Upper lobe of left lung (tissue), 6 donors: ENCODE results near the gene PRRC2B. TPM values are rescaled to one million over a fixed set of nuclear protein-coding genes. Genes with fewer than 3 reads are reported as not detected.

Experiments used
- ATAC-seq, 2 donors: fragments of 200-7000 bp; cut with Tn5 transposase; one replicate each; pipeline ENCODE4 v1.9.1; 2022; ENCODE audit warnings: mild to moderate bottlenecking in 2 of 2, moderate library complexity in 2 of 2; ENCODE audit not compliant: low FRiP score in 2 of 2
- DNase-seq, 2 donors: peaks; one replicate each; pipeline ENCODE4 v3.0.0-alpha.2; 2019 to 2020
- H3K27ac ChIP-seq, 4 donors: fragments of 200-600 bp; sonication (generic); one replicate each; pipeline ENCODE4 v1.5.1; 2016 to 2019
- H3K27me3 ChIP-seq, 4 donors: fragments of 200-600 bp; sonication (generic); one replicate each; pipeline ENCODE4 v1.5.1; 2017 to 2019
- H3K36me3 ChIP-seq, 4 donors: fragments of 200-600 bp; sonication (generic); one replicate each; pipeline ENCODE4 v1.5.1; 2016 to 2019
- H3K4me1 ChIP-seq, 4 donors: fragments of 200-600 bp; sonication (generic); one replicate each; pipeline ENCODE4 v1.5.1; 2018 to 2019
- H3K4me3 ChIP-seq, 4 donors: fragments of 200-600 bp; sonication (generic); one replicate each; pipeline ENCODE4 v1.5.1; 2017 to 2019; ENCODE audit warnings: mild to moderate bottlenecking in 2 of 4, moderate library complexity in 1 of 4
- H3K9me3 ChIP-seq, 4 donors: fragments of 200-600 bp; sonication (generic); one replicate each; pipeline ENCODE4 v1.5.1; 2018 to 2019
- CTCF ChIP-seq, 6 experiments: fragments of 450-650 bp in 4 of 6; fragments of 200-600 bp in 2 of 6; sonication (generic) in 2 of 6; IDR thresholded peaks; one replicate each; pipeline ENCODE4 v1.5.1; 2016 to 2019; ENCODE audit warnings: antibody characterized with exemption in 6 of 6
- EP300 ChIP-seq, 4 donors: sonication (generic); formaldehyde crosslinking; IDR thresholded peaks; one replicate each; pipeline ENCODE4 v1.5.1; 2017; ENCODE audit warnings: antibody characterized with exemption in 4 of 4, control low read depth in 2 of 4
- POLR2A ChIP-seq, 4 donors: fragments of 450-650 bp; IDR thresholded peaks; one replicate each; pipeline ENCODE4 v1.5.1; 2016 to 2017; ENCODE audit warnings: antibody characterized with exemption in 4 of 4, mild to moderate bottlenecking in 2 of 4
- POLR2AphosphoS5 ChIP-seq, 2 donors: sonication (generic); formaldehyde crosslinking; IDR thresholded peaks; one replicate each; pipeline ENCODE4 v1.5.1; 2017; ENCODE audit warnings: antibody characterized with exemption in 2 of 2
- WGBS, 2 donors: methylation state at CpG; one replicate each; pipeline ENCODE4 v1.1.5; 2017 to 2018; 5-methylcytosine and 5-hydroxymethylcytosine counted together
- total RNA-seq, 6 donors: library from RNA; depleted of rRNA in 4 of 6; stranded (reverse); fragments of >200 nt in 4 of 6; gene quantifications; one replicate each; pipeline versions ENCODE4 v1.1.0 to v1.2.1, GENCODE V29; 2016 to 2021
- donor health status: DM: no; HTN: no; CAD: no; lungs with moderate emphysema.
- donor health status: DM: no; HTN: yes; CAD: no; lungs with severe emphysema.

PRRC2B gene
- total RNA-seq, 6 donors from 2014 or later: 114 to 348 (median 186) TPM

GRCh38 chr9:131443648-131444047 lies 49.8 kb downstream of the PRRC2B start:
- Histone ChIP-seq H3K9me3 (no peaks in the 10 kb centered on the region), H3K27me3 (no peaks in the 10 kb centered on the region), H3K36me3 (peaks cover 47 to 100% (median 86%) of the 10 kb centered on the region in 4 donors), H3K4me3 (no peak overlapping the region), H3K4me1 (no peaks in the 10 kb centered on the region), H3K27ac (no peak overlapping the region)
- TF ChIP-seq POLR2AphosphoS5 (IDR thresholded peaks at IDR 0.05) (no peak), EP300 (IDR thresholded peaks at IDR 0.05) (no peak)
- ATAC-seq (no peak), DNase-seq (no peak)
- 83 to 96% methylated on average over 1 to 2 of the region's 2 CpGs for WGBS, 2 donors

- no peak for TF ChIP-seq CTCF (IDR thresholded peaks at IDR 0.05)
- no peak for TF ChIP-seq POLR2A (IDR thresholded peaks at IDR 0.05)
- TF ChIP-seq POLR2AphosphoS5 (IDR thresholded peaks at IDR 0.05): no peak
- WGBS, 2 donors: 96 to 98% methylated on average over 11 of the region's 11 CpGs
- ATAC-seq (no peak), DNase-seq (no peak)
- Histone ChIP-seq H3K27ac (no peak overlapping the region), H3K9me3 (no peaks in the 10 kb centered on the region), H3K27me3 (no peaks in the 10 kb centered on the region), H3K36me3 (peaks cover 49 to 100% (median 76%) of the 10 kb centered on the region in 4 donors), H3K4me3 (no peak overlapping the region), H3K4me1 (no peaks in the 10 kb centered on the region)
These were observed 52.4 kb downstream of the PRRC2B start for GRCh38 chr9:131446276-131446675.

GRCh38 chr9:131447148-131447547 lies 53.3 kb downstream of the PRRC2B start:
- H3K36me3 ChIP-seq: peaks cover 49 to 98% (median 75%) of the 10 kb centered on the region in 4 donors
- H3K4me3 ChIP-seq: no peak overlapping the region
- 78 to 79% methylated on average over 8 of the region's 8 CpGs for WGBS, 2 donors

GRCh38 chr9:131447600-131447999 lies 53.7 kb downstream of the PRRC2B start:
- DNase-seq (no peak), ATAC-seq (no peak)
- Histone ChIP-seq H3K4me3 (no peak overlapping the region), H3K27ac (no peak overlapping the region), H3K4me1 (no peaks in the 10 kb centered on the region), H3K27me3 (no peaks in the 10 kb centered on the region), H3K36me3 (peaks cover 49 to 98% (median 72%) of the 10 kb centered on the region in 4 donors), H3K9me3 (no peaks in the 10 kb centered on the region)
- 84 to 88% methylated on average over 14 of the region's 14 CpGs for WGBS, 2 donors
- no peak for TF ChIP-seq CTCF (IDR thresholded peaks at IDR 0.05)
- TF ChIP-seq EP300 (IDR thresholded peaks at IDR 0.05): no peak
- no peak for TF ChIP-seq POLR2A (IDR thresholded peaks at IDR 0.05)
- TF ChIP-seq POLR2AphosphoS5 (IDR thresholded peaks at IDR 0.05): no peak

More at GRCh38 chr9:131447148-131447547, 53.3 kb downstream of the PRRC2B start:
- TF ChIP-seq EP300 (IDR thresholded peaks at IDR 0.05): no peak
- TF ChIP-seq CTCF (IDR thresholded peaks at IDR 0.05): no peak
- TF ChIP-seq POLR2AphosphoS5 (IDR thresholded peaks at IDR 0.05): no peak
- no peak for TF ChIP-seq POLR2A (IDR thresholded peaks at IDR 0.05)
- Histone ChIP-seq H3K27ac (no peak overlapping the region), H3K27me3 (no peaks in the 10 kb centered on the region), H3K4me1 (no peaks in the 10 kb centered on the region), H3K9me3 (no peaks in the 10 kb centered on the region)
- DNase-seq (no peak), ATAC-seq (no peak)

- no peaks in the 10 kb centered on the region for H3K4me1 ChIP-seq
- TF ChIP-seq CTCF (IDR thresholded peaks at IDR 0.05) (no peak), POLR2A (IDR thresholded peaks at IDR 0.05) (no peak), EP300 (IDR thresholded peaks at IDR 0.05) (no peak), POLR2AphosphoS5 (IDR thresholded peaks at IDR 0.05) (no peak)
- no peaks in the 10 kb centered on the region for H3K9me3 ChIP-seq
- ATAC-seq: no peak
- no peak for DNase-seq
- WGBS, 2 donors: 95 to 98% methylated on average over 3 of the region's 3 CpGs
- peaks cover 44 to 93% (median 71%) of the 10 kb centered on the region in 4 donors for H3K36me3 ChIP-seq
- H3K27me3 ChIP-seq: no peaks in the 10 kb centered on the region
- no peak overlapping the region for H3K27ac ChIP-seq
- no peak overlapping the region for H3K4me3 ChIP-seq
These were observed 54.9 kb downstream of the PRRC2B start for GRCh38 chr9:131448818-131449217.
